ENCODE measurements around the gene ATP11B. TPM values are rescaled to one million over a fixed set of nuclear protein-coding genes. Genes with fewer than 3 reads are reported as not detected.
A peak's percentile ranks its signal among the peaks of the same experiment; 100 is the strongest.

ATP11B gene
- 20.9 and 21.3 TPM in 2 replicates for polyA plus RNA-seq (2013)

GRCh38 chr3:182792901-182793662 is at the start of gene ATP11B:
TSS of gene ATP11B (plus strand) at chr3:182793504. CDS start at chr3:182793760, 256 bp downstream.
- Histone ChIP-seq H3K79me1 (ENCODE audit: low read length) (peaks cover 11% of the 10 kb centered on the region), H3K36me3 (ENCODE audit: control insufficient read depth in 1 of 2, insufficient read depth in 2 of 2, low read length in 2 of 2) (peaks cover 0 to 3% of the 10 kb centered on the region in 2 experiments), H3K18ac (ENCODE audit: low read length) (peak within 1 kb of the TSS; percentile 95), H3K14ac (ENCODE audit: low read length) (peak within 1 kb of the TSS; percentile 76), H2BK5ac (ENCODE audit: low read depth, low read length, poor library complexity) (peak within 1 kb of the TSS; percentile 73), H3K4ac (ENCODE audit: low read depth, low read length) (peak within 1 kb of the TSS; percentile 66), H3K4me1 (ENCODE audit: control insufficient read depth in 1 of 2, insufficient read depth in 2 of 2, low read length in 2 of 2) (no peaks in the 10 kb centered on the region), H3K4me2 (ENCODE audit: low read length) (peak within 1 kb of the TSS; percentile 86), H2AK5ac (ENCODE audit: low read length) (no peak within 1 kb of the TSS), H3K27ac (ENCODE audit: low read depth, low read length) (peak within 1 kb of the TSS; percentile 48), H3K9ac (ENCODE audit: low read length) (peak within 1 kb of the TSS; percentile 88), H3K79me2 (ENCODE audit: control insufficient read depth, insufficient read depth, low read length, poor library complexity) (peaks cover 9% of the 10 kb centered on the region), H2BK120ac (ENCODE audit: insufficient read depth, low read length, poor library complexity) (peak within 1 kb of the TSS; percentile 73), H3K23ac (ENCODE audit: low read length) (no peak within 1 kb of the TSS), H4K12ac (ENCODE audit: low read depth, low read length) (peak within 1 kb of the TSS; percentile 86), H4K91ac (ENCODE audit: low read depth, low read length) (peak within 1 kb of the TSS; percentile 76), H2BK12ac (ENCODE audit: low read length) (no peak within 1 kb of the TSS), H3K27me3 (ENCODE audit: insufficient read depth, low read length) (no peaks in the 10 kb centered on the region), H2AFZ (ENCODE audit: insufficient read depth, low read length, poor library complexity) (peak within 1 kb of the TSS; percentile 92), H4K8ac (ENCODE audit: low read depth, low read length) (peak within 1 kb of the TSS; percentile 94), H3K4me3 (ENCODE audit: low read depth, low read length) (peak within 1 kb of the TSS; percentile 93), H3K9me3 (ENCODE audit: insufficient read depth, low read depth, low read length) (no peaks in the 10 kb centered on the region)
- DNase-seq = peak; percentile 35 to 49
- no CpG with 5 or more reads among the region's 74 CpGs for WGBS (ENCODE audit: extremely low coverage, insufficient coverage, insufficient read length)

GRCh38 chr3:182746959-182747358 is 46.3 kb upstream of the ATP11B start:
- Histone ChIP-seq H2AK5ac (ENCODE audit: low read length) (no peak overlapping the region), H2BK120ac (ENCODE audit: insufficient read depth, low read length, poor library complexity) (no peak overlapping the region), H4K91ac (ENCODE audit: low read depth, low read length) (no peak overlapping the region), H2AFZ (ENCODE audit: insufficient read depth, low read length, poor library complexity) (no peak overlapping the region), H3K4ac (ENCODE audit: low read depth, low read length) (no peak overlapping the region), H3K4me1 (ENCODE audit: control insufficient read depth in 1 of 2, insufficient read depth in 2 of 2, low read length in 2 of 2) (peaks cover 0 to 3% of the 10 kb centered on the region in 2 experiments), H2BK5ac (ENCODE audit: low read depth, low read length, poor library complexity) (no peak overlapping the region), H3K9ac (ENCODE audit: low read length) (no peak overlapping the region), H3K79me1 (ENCODE audit: low read length) (no peaks in the 10 kb centered on the region), H3K14ac (ENCODE audit: low read length) (no peak overlapping the region), H3K27ac (ENCODE audit: low read depth, low read length) (no peak overlapping the region), H3K4me2 (ENCODE audit: low read length) (no peak overlapping the region), H4K8ac (ENCODE audit: low read depth, low read length) (no peak overlapping the region), H3K4me3 (ENCODE audit: low read depth, low read length) (no peak overlapping the region), H3K36me3 (ENCODE audit: control insufficient read depth in 1 of 2, insufficient read depth in 2 of 2, low read length in 2 of 2) (no peaks in the 10 kb centered on the region), H3K27me3 (ENCODE audit: insufficient read depth, low read length) (no peaks in the 10 kb centered on the region), H3K23ac (ENCODE audit: low read length) (no peak overlapping the region), H4K12ac (ENCODE audit: low read depth, low read length) (no peak overlapping the region), H3K79me2 (ENCODE audit: control insufficient read depth, insufficient read depth, low read length, poor library complexity) (no peaks in the 10 kb centered on the region), H3K18ac (ENCODE audit: low read length) (no peak overlapping the region), H3K9me3 (ENCODE audit: insufficient read depth, low read depth, low read length) (no peaks in the 10 kb centered on the region), H2BK12ac (ENCODE audit: low read length) (no peak overlapping the region)
- no CpG with 5 or more reads among the region's 3 CpGs for WGBS (ENCODE audit: extremely low coverage, insufficient coverage, insufficient read length)
- peak in 1 of 2 donors; percentile 34 for DNase-seq

- H3K4me3 ChIP-seq (ENCODE audit: low read depth, low read length) = no peak overlapping the region
- H3K79me1 ChIP-seq (ENCODE audit: low read length) = no peaks in the 10 kb centered on the region
- H2BK12ac ChIP-seq (ENCODE audit: low read length) = no peak overlapping the region
- no peak overlapping the region for H2AFZ ChIP-seq (ENCODE audit: insufficient read depth, low read length, poor library complexity)
- no peak overlapping the region for H3K27ac ChIP-seq (ENCODE audit: low read depth, low read length)
- no peak overlapping the region for H4K12ac ChIP-seq (ENCODE audit: low read depth, low read length)
- H4K8ac ChIP-seq (ENCODE audit: low read depth, low read length) = no peak overlapping the region
- H3K4me1 ChIP-seq (ENCODE audit: control insufficient read depth in 1 of 2, insufficient read depth in 2 of 2, low read length in 2 of 2) = no peaks in the 10 kb centered on the region
- no peaks in the 10 kb centered on the region for H3K79me2 ChIP-seq (ENCODE audit: control insufficient read depth, insufficient read depth, low read length, poor library complexity)
- no peak overlapping the region for H2BK5ac ChIP-seq (ENCODE audit: low read depth, low read length, poor library complexity)
- no peaks in the 10 kb centered on the region for H3K9me3 ChIP-seq (ENCODE audit: insufficient read depth, low read depth, low read length)
- H3K4me2 ChIP-seq (ENCODE audit: low read length) = no peak overlapping the region
- no peaks in the 10 kb centered on the region for H3K27me3 ChIP-seq (ENCODE audit: insufficient read depth, low read length)
- H3K23ac ChIP-seq (ENCODE audit: low read length) = no peak overlapping the region
- no peak overlapping the region for H2BK120ac ChIP-seq (ENCODE audit: insufficient read depth, low read length, poor library complexity)
- no peak overlapping the region for H3K9ac ChIP-seq (ENCODE audit: low read length)
- H3K4ac ChIP-seq (ENCODE audit: low read depth, low read length) = no peak overlapping the region
- no peak overlapping the region for H2AK5ac ChIP-seq (ENCODE audit: low read length)
- H3K14ac ChIP-seq (ENCODE audit: low read length) = no peak overlapping the region
- no peak overlapping the region for H3K18ac ChIP-seq (ENCODE audit: low read length)
- no peak overlapping the region for H4K91ac ChIP-seq (ENCODE audit: low read depth, low read length)
- H3K36me3 ChIP-seq (ENCODE audit: control insufficient read depth in 1 of 2, insufficient read depth in 2 of 2, low read length in 2 of 2) = no peaks in the 10 kb centered on the region
- DNase-seq = no peak
Observed at GRCh38 chr3:182755308-182755707, 38.0 kb upstream of the ATP11B start.

GRCh38 chr3:182755712-182756111 is 37.6 kb upstream of the ATP11B start:
- Histone ChIP-seq H4K91ac (ENCODE audit: low read depth, low read length) (no peak overlapping the region), H3K79me2 (ENCODE audit: control insufficient read depth, insufficient read depth, low read length, poor library complexity) (no peaks in the 10 kb centered on the region), H3K79me1 (ENCODE audit: low read length) (no peaks in the 10 kb centered on the region), H4K12ac (ENCODE audit: low read depth, low read length) (no peak overlapping the region), H3K4me3 (ENCODE audit: low read depth, low read length) (no peak overlapping the region), H3K18ac (ENCODE audit: low read length) (no peak overlapping the region), H3K9me3 (ENCODE audit: insufficient read depth, low read depth, low read length) (no peaks in the 10 kb centered on the region), H3K36me3 (ENCODE audit: control insufficient read depth in 1 of 2, insufficient read depth in 2 of 2, low read length in 2 of 2) (no peaks in the 10 kb centered on the region), H3K27ac (ENCODE audit: low read depth, low read length) (no peak overlapping the region), H3K9ac (ENCODE audit: low read length) (no peak overlapping the region), H3K4me2 (ENCODE audit: low read length) (no peak overlapping the region), H2BK120ac (ENCODE audit: insufficient read depth, low read length, poor library complexity) (no peak overlapping the region), H3K4me1 (ENCODE audit: control insufficient read depth in 1 of 2, insufficient read depth in 2 of 2, low read length in 2 of 2) (no peaks in the 10 kb centered on the region), H3K14ac (ENCODE audit: low read length) (no peak overlapping the region), H3K27me3 (ENCODE audit: insufficient read depth, low read length) (no peaks in the 10 kb centered on the region), H4K8ac (ENCODE audit: low read depth, low read length) (no peak overlapping the region), H2BK5ac (ENCODE audit: low read depth, low read length, poor library complexity) (no peak overlapping the region), H2BK12ac (ENCODE audit: low read length) (no peak overlapping the region), H3K4ac (ENCODE audit: low read depth, low read length) (no peak overlapping the region), H3K23ac (ENCODE audit: low read length) (no peak overlapping the region), H2AK5ac (ENCODE audit: low read length) (no peak overlapping the region), H2AFZ (ENCODE audit: insufficient read depth, low read length, poor library complexity) (no peak overlapping the region)
- WGBS (ENCODE audit: extremely low coverage, insufficient coverage, insufficient read length) = no CpG with 5 or more reads among the region's 3 CpGs
- DNase-seq = no peak

Measured in trophoblast cell (in vitro differentiated cells and primary cell).